Transverse colon (tissue), 4 donors: ENCODE results near the gene F2RL2.

ENCODE experiments used
- CTCF ChIP-seq, 5 experiments: fragments of 200-600 bp in 3 of 5; fragments of 450-650 bp in 2 of 5; sonication (generic) in 3 of 5; IDR thresholded peaks; 1 replicate in 2 of 5; 2 replicates in 3 of 5; pipeline ENCODE4 v1.5.1; 2016 to 2017; ENCODE audit warnings: antibody characterized with exemption in 5 of 5, inconsistent platforms in 3 of 5, mild to moderate bottlenecking in 2 of 5, moderate library complexity in 1 of 5
- EP300 ChIP-seq: sonication (generic); formaldehyde crosslinking; IDR thresholded peaks from one replicate; pipeline ENCODE4 v1.6.1; 2017; ENCODE audit warnings: antibody characterized with exemption, low read depth
- POLR2A ChIP-seq: fragments of 450-650 bp; IDR thresholded peaks from one replicate; pipeline ENCODE4 v1.6.1; 2016; ENCODE audit warnings: antibody characterized with exemption, mild to moderate bottlenecking, moderate library complexity
- POLR2AphosphoS5 ChIP-seq, 3 donors: sonication (generic); formaldehyde crosslinking; IDR thresholded peaks; one replicate each; pipeline ENCODE4 v1.6.1; 2016; ENCODE audit warnings: antibody characterized with exemption in 3 of 3

GRCh38 chr5:76634661-76635060 is 11.5 kb upstream of the F2RL2 start:
- TF ChIP-seq EP300 (no peak), CTCF (IDR thresholded peaks at IDR 0.05) (no peak), POLR2A (no peak), POLR2AphosphoS5 (IDR thresholded peaks at IDR 0.05) (no peak)
